ENCODE data around the gene AP1M1. TPM values are rescaled to one million over a fixed set of nuclear protein-coding genes. Genes with fewer than 3 reads are reported as not detected.

AP1M1 gene
- total and polyA plus RNA-seq, 2 of the 4 experiments (the other 2 are of a cell fraction): 85.1 to 99.1 TPM

DNA sequence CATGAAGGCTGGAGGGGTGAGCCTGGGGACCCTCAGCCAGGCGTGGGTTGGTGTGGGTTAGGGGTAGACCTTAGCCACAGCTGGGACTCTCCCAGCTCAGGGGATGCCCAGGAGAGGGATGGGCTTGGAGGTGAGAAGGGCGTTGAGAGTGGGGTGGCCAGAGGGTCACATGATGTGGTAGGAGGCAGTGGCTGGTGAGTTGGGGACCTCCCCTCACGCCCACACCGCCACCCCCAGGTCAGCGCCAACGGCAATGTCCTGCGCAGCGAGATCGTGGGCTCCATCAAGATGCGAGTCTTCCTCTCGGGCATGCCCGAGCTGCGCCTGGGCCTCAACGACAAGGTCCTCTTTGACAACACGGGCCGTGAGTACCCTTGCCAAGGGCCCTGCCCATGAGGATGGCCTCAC is 28.5 kb downstream of the AP1M1 start:
- Histone ChIP-seq H3K18ac (ENCODE audit: low read depth, low read length) (no peak overlapping the region), H2AFZ (replicated peaks; ENCODE audit: low read length, poor library complexity) (no peak overlapping the region), H3K27me3 (ENCODE audit: control insufficient read depth, insufficient read depth, low read length) (no peaks in the 10 kb centered on the region), H3K9me1 (ENCODE audit: insufficient read depth, low read length) (peaks cover 12% of the 10 kb centered on the region; the same call in 1 of the 2 replicates), H2BK120ac (ENCODE audit: low read depth, low read length) (no peak overlapping the region), H3K4ac (ENCODE audit: low read depth, low read length) (no peak overlapping the region), H4K91ac (ENCODE audit: insufficient read depth, low read depth, low read length) (no peak overlapping the region), H3K27ac (ENCODE audit: insufficient read depth, low read length) (no peak overlapping the region), H4K5ac (ENCODE audit: low read depth, low read length) (no peak overlapping the region), H3K14ac (replicated peaks; ENCODE audit: low read depth, low read length) (no peak overlapping the region), H3K79me1 (ENCODE audit: low read depth in 1 of 2, low read length in 2 of 2) (peaks cover 18 to 48% of the 10 kb centered on the region in 2 experiments), H3K9me3 (ENCODE audit: control insufficient read depth, insufficient read depth, low read length) (peaks cover 7% of the 10 kb centered on the region), H2BK20ac (ENCODE audit: low read depth, low read length) (no peak overlapping the region), H3K9ac (ENCODE audit: low read depth, low read length) (no peak overlapping the region), H3K4me1 (ENCODE audit: control insufficient read depth, insufficient read depth, low read length) (no peaks in the 10 kb centered on the region), H2BK5ac (ENCODE audit: low read depth, low read length, poor library complexity, severe bottlenecking) (no peak overlapping the region), H3K23ac (ENCODE audit: low read depth, low read length) (no peak overlapping the region), H2BK15ac (ENCODE audit: low read depth, low read length) (no peak overlapping the region), H3K4me2 (ENCODE audit: low read depth, low read length) (no peak overlapping the region), H2AK5ac (ENCODE audit: low read depth, low read length) (no peak overlapping the region), H3K4me3 (ENCODE audit: insufficient read depth, low read depth, low read length) (no peak overlapping the region), H3K36me3 (ENCODE audit: control insufficient read depth, insufficient read depth, low read length) (peaks cover 74% of the 10 kb centered on the region), H4K8ac (ENCODE audit: low read depth in 2 of 2, low read length in 2 of 2) (no peak overlapping the region), H3K56ac (ENCODE audit: extremely low read depth, insufficient read depth, low read length) (no peak overlapping the region), H2AK9ac (replicated peaks; ENCODE audit: low read depth, low read length, poor library complexity) (no peak overlapping the region), H4K20me1 (ENCODE audit: insufficient read depth, low read length) (peaks cover 38% of the 10 kb centered on the region)
- 98% methylated on average over 7 of the region's 16 CpGs; no CpG with 5 or more reads in 1 of the 2 experiments for WGBS, 2 experiments (ENCODE audit: extremely low coverage in 2 of 2, insufficient read length in 1 of 2)
- TF ChIP-seq RAD21 (IDR thresholded peaks at IDR 0.05; ENCODE audit: low read length): no peak
- TF ChIP-seq, protein P1, sequence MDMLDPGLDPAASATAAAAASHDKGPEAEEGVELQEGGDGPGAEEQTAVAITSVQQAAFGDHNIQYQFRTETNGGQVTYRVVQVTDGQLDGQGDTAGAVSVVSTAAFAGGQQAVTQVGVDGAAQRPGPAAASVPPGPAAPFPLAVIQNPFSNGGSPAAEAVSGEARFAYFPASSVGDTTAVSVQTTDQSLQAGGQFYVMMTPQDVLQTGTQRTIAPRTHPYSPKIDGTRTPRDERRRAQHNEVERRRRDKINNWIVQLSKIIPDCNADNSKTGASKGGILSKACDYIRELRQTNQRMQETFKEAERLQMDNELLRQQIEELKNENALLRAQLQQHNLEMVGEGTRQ (IDR thresholded peaks at IDR 0.05; ENCODE audit: low read depth, low read length): no peak
- TF ChIP-seq BHLHE40 (IDR thresholded peaks at IDR 0.05; ENCODE audit: low read depth, low read length): no peak
- TF ChIP-seq, protein P2, sequence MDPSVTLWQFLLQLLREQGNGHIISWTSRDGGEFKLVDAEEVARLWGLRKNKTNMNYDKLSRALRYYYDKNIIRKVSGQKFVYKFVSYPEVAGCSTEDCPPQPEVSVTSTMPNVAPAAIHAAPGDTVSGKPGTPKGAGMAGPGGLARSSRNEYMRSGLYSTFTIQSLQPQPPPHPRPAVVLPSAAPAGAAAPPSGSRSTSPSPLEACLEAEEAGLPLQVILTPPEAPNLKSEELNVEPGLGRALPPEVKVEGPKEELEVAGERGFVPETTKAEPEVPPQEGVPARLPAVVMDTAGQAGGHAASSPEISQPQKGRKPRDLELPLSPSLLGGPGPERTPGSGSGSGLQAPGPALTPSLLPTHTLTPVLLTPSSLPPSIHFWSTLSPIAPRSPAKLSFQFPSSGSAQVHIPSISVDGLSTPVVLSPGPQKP (IDR thresholded peaks at IDR 0.05; ENCODE audit: borderline replicate concordance, low read depth, low read length): no peak
- no peak for TF ChIP-seq CEBPB (IDR thresholded peaks at IDR 0.05; ENCODE audit: low read depth, low read length)
- no peak for TF ChIP-seq RFX5 (IDR thresholded peaks at IDR 0.05; ENCODE audit: low read depth, low read length)
- no peak for TF ChIP-seq MAZ (IDR thresholded peaks at IDR 0.05; ENCODE audit: borderline replicate concordance, low read depth, low read length)
- no peak for TF ChIP-seq CHD1 (IDR thresholded peaks at IDR 0.05; ENCODE audit: low read depth, low read length)
- TF ChIP-seq RCOR1 (IDR thresholded peaks at IDR 0.05; ENCODE audit: insufficient replicate concordance, low read length): no peak
- TF ChIP-seq MXI1 (IDR thresholded peaks at IDR 0.05; ENCODE audit: borderline replicate concordance, low read depth, low read length): no peak
- TF ChIP-seq, protein P3, sequence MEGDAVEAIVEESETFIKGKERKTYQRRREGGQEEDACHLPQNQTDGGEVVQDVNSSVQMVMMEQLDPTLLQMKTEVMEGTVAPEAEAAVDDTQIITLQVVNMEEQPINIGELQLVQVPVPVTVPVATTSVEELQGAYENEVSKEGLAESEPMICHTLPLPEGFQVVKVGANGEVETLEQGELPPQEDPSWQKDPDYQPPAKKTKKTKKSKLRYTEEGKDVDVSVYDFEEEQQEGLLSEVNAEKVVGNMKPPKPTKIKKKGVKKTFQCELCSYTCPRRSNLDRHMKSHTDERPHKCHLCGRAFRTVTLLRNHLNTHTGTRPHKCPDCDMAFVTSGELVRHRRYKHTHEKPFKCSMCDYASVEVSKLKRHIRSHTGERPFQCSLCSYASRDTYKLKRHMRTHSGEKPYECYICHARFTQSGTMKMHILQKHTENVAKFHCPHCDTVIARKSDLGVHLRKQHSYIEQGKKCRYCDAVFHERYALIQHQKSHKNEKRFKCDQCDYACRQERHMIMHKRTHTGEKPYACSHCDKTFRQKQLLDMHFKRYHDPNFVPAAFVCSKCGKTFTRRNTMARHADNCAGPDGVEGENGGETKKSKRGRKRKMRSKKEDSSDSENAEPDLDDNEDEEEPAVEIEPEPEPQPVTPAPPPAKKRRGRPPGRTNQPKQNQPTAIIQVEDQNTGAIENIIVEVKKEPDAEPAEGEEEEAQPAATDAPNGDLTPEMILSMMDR (conservative IDR thresholded peaks at IDR 0.05; ENCODE audit: low read depth, low read length): no peak
- TF ChIP-seq MAFK (IDR thresholded peaks at IDR 0.05; ENCODE audit: low read depth, low read length): no peak
- intact Hi-C loops (cut with micrococcal nuclease): no loop called here
- CTCF ChIA-PET: no interaction called here
- dilution Hi-C loops (cut with HindIII; ENCODE audit: low sequenced_read_pairs, unreplicated experiment): no loop called here
- in situ Hi-C loops (cut with MboI; ENCODE audit: low sequenced_read_pairs): no loop called here
- POLR2A ChIA-PET (ENCODE audit: unreplicated experiment): no interaction called here
- BruUV-seq (replicated peaks): no TSS peak
- DNase-seq (no peak), ATAC-seq (ENCODE audit: low read depth) (no peak)

Data from IMR-90 (cell line).